T-cell (primary cell): Measurements from ENCODE around the gene HDGFL2. TPM values are rescaled to one million over a fixed set of nuclear protein-coding genes. Genes with fewer than 3 reads are reported as not detected.

Source experiments
- ATAC-seq, 4 experiments: fragments of 200-7000 bp in 3 of 4; fragments of 150-1000 bp in 1 of 4; cut with Tn5 transposase; replicated peaks in 1 of 4; 1 replicate in 3 of 4; 2 replicates in 1 of 4; pipeline ENCODE4 v1.10.0; 2021; ENCODE audit warnings: moderate library complexity in 3 of 4, mild to moderate bottlenecking in 2 of 4, moderate number of reproducible peaks in 1 of 4
- CTCF ChIA-PET, 2 donors: fragments of 300-600 bp; sonication (Branson Sonifier 250); formaldehyde crosslinking; loops; one replicate each; lab custom pipeline; 2022; ENCODE audit warnings: antibody characterized with exemption in 2 of 2; lab: Charles Lee
- POLR2A ChIA-PET, 2 donors: fragments of 300-600 bp; sonication (Branson Sonifier 250); formaldehyde crosslinking; loops; one replicate each; lab custom pipeline; 2022; ENCODE audit warnings: antibody characterized with exemption in 2 of 2; lab: Charles Lee
- DNase-seq, 35 experiments: peaks; one replicate each; pipeline versions ENCODE4 v3.0.0 to v3.0.0-alpha.2; 2013 to 2023
- H3K27ac ChIP-seq: one replicate; pipeline ENCODE4 v1.5.1; 2013; ENCODE audit warnings: low read length
- H3K27me3 ChIP-seq, 2 experiments: replicated peaks in 1 of 2; 1 replicate in 1 of 2; 2 replicates in 1 of 2; pipeline versions ENCODE4 v1.6.1 to v1.7.0; 2013; ENCODE audit warnings: low read length in 1 of 2, mixed read lengths in 1 of 2; ENCODE audit not compliant: control insufficient read depth in 2 of 2, insufficient read depth in 2 of 2; ENCODE audit errors: extremely low read depth in 1 of 2
- H3K36me3 ChIP-seq, 2 donors: 1 replicate in 1 of 2; 2 replicates in 1 of 2; pipeline versions ENCODE4 v1.6.1 to v1.7.0; 2013; ENCODE audit warnings: low read length in 1 of 2; ENCODE audit not compliant: control insufficient read depth in 2 of 2, insufficient read depth in 1 of 2; ENCODE audit errors: extremely low read depth in 1 of 2
- H3K4me1 ChIP-seq, 2 experiments: 1 replicate in 1 of 2; 2 replicates in 1 of 2; pipeline versions ENCODE4 v1.6.1 to v1.7.0; 2013; ENCODE audit warnings: low read length in 2 of 2, mixed read lengths in 1 of 2; ENCODE audit not compliant: insufficient read depth in 2 of 2, control insufficient read depth in 1 of 2; ENCODE audit errors: extremely low read depth in 1 of 2
- H3K4me3 ChIP-seq, 2 donors: 1 replicate in 1 of 2; 2 replicates in 1 of 2; pipeline versions ENCODE4 v1.5.1 to v1.7.0; 2013; ENCODE audit warnings: mild to moderate bottlenecking in 2 of 2, low read length in 1 of 2, moderate library complexity in 1 of 2; ENCODE audit not compliant: control insufficient read depth in 1 of 2; ENCODE audit errors: extremely low read depth in 1 of 2
- H3K9me3 ChIP-seq: 2 replicates; pipeline ENCODE4 v1.7.0; 2013
- H3K27ac Mint-ChIP-seq, 2 donors: one replicate each; pipeline ENCODE4 v1.8.0; 2020 to 2021; ENCODE audit warnings: mild to moderate bottlenecking in 2 of 2, mixed read lengths in 2 of 2
- H3K27me3 Mint-ChIP-seq, 2 donors: one replicate each; pipeline ENCODE4 v1.8.0; 2021 to 2022; ENCODE audit warnings: mixed read lengths in 2 of 2
- H3K36me3 Mint-ChIP-seq: one replicate; pipeline ENCODE4 v1.8.0; 2021; ENCODE audit warnings: mixed read lengths
- H3K4me1 Mint-ChIP-seq, 3 donors: one replicate each; pipeline ENCODE4 v1.8.0; 2020 to 2022; ENCODE audit warnings: mixed read lengths in 3 of 3, mild to moderate bottlenecking in 1 of 3
- H3K4me3 Mint-ChIP-seq, 3 donors: one replicate each; pipeline ENCODE4 v1.8.0; 2020 to 2022; ENCODE audit warnings: mild to moderate bottlenecking in 3 of 3, mixed read lengths in 3 of 3, moderate library complexity in 3 of 3
- H3K9me3 Mint-ChIP-seq, 3 donors: one replicate each; pipeline ENCODE4 v1.8.0; 2020 to 2022; ENCODE audit warnings: mixed read lengths in 3 of 3
- WGBS: methylation state at CpG from one replicate; pipeline ENCODE4 v1.1.5; 2013; ENCODE audit warnings: missing lambda C conversion rate; ENCODE audit not compliant: insufficient coverage; 5-methylcytosine and 5-hydroxymethylcytosine counted together
- total RNA-seq, 35 experiments: library from RNA in 6 of 35; stranded (reverse) in 6 of 35; fragments of 120-200 nt in 1 of 35; gene quantifications; one replicate each; pipeline versions ENCODE4 v1.2.1 to v1.2.4 and lab custom pipeline; 2013 to 2026

HDGFL2 gene
- total RNA-seq, 5 donors from 2014 or later (not counting 1 experiment from before 2014, with no cell fraction given) = 24.9 to 41.8 (median 39.4) TPM

GRCh38 chr19:4444765-4445741 is 27.0 kb upstream of the HDGFL2 start:
- no peaks in the 10 kb centered on the region for H3K9me3 ChIP-seq
- no peak overlapping the region for H3K4me3 Mint-ChIP-seq
- H3K27ac ChIP-seq = no peak overlapping the region
- ChIA-PET CTCF (no interaction called here), POLR2A (no interaction called here)
- WGBS = 90% methylated on average over 29 of the region's 36 CpGs
- H3K27me3 Mint-ChIP-seq = no peaks in the 10 kb centered on the region
- ATAC-seq (no peak), DNase-seq (no peak)
- no peak overlapping the region for H3K4me3 ChIP-seq
- H3K27ac Mint-ChIP-seq = no peak overlapping the region
- peaks cover 0 to 6% (median 2%) of the 10 kb centered on the region in 3 donors for H3K4me1 Mint-ChIP-seq
- peaks cover 29 to 54% of the 10 kb centered on the region in 2 donors for H3K36me3 ChIP-seq
- no peaks in the 10 kb centered on the region for H3K9me3 Mint-ChIP-seq
- no peaks in the 10 kb centered on the region for H3K4me1 ChIP-seq
- no peaks in the 10 kb centered on the region for H3K27me3 ChIP-seq
- H3K36me3 Mint-ChIP-seq = peaks cover 14% of the 10 kb centered on the region

DNA sequence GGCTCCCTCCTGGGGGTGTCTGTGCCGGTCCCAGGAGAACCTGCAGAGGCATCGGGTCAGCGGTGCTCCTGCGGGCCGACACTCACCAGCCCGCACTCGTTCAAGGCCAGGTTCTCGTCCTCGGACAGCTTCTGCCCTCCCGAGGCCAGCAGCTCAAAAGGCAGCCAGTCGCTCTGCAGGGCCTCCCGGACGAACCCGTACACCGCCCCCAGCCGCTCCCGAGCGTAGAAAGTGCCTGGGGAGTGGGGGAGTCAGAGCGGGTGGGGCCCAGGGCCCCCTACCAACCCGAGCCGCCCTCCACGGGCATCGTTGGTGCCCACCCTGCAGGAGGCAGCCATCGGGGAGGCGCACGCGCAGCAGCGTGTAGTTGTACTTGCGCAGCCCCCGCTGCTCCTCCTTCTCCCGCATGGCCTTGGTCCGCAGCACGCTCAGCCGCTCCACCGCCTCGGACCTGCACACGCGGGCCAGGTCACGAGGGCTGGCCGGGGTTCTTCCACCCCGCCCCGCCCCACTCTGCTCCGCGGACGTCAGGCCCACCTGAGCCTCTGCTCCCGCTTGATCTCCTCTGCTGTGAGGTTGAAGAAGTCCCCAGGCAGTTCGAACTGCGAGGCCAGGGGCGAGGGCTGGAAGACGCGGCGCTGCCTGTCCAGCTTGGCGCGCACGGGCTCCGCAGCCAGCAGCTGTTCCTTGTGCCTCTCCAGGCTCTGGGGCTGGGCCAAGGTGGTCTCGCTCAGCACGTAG is 26.0 kb upstream of the HDGFL2 start:
- 97% methylated on average over 53 of the region's 58 CpGs for WGBS
- Histone ChIP-seq H3K4me3 (no peak overlapping the region), H3K36me3 (peaks cover 29 to 55% of the 10 kb centered on the region in 2 donors), H3K4me1 (no peaks in the 10 kb centered on the region), H3K9me3 (no peaks in the 10 kb centered on the region), H3K27ac (no peak overlapping the region), H3K27me3 (no peaks in the 10 kb centered on the region)
- ATAC-seq (no peak), DNase-seq (no peak)
- Mint-ChIP-seq H3K36me3 (peaks cover 18% of the 10 kb centered on the region), H3K27me3 (no peaks in the 10 kb centered on the region), H3K4me3 (no peak overlapping the region), H3K4me1 (peaks cover 0 to 6% (median 2%) of the 10 kb centered on the region in 3 donors), H3K27ac (no peak overlapping the region), H3K9me3 (no peaks in the 10 kb centered on the region)
- ChIA-PET CTCF (no interaction called here), POLR2A (no interaction called here)

GRCh38 chr19:4446704-4447200 is 25.3 kb upstream of the HDGFL2 start:
- WGBS = 84% methylated on average over 12 of the region's 15 CpGs
- Mint-ChIP-seq H3K27ac (no peak overlapping the region), H3K4me1 (peaks cover 0 to 6% (median 2%) of the 10 kb centered on the region in 3 donors), H3K4me3 (no peak overlapping the region), H3K9me3 (no peaks in the 10 kb centered on the region), H3K27me3 (no peaks in the 10 kb centered on the region), H3K36me3 (peaks cover 18% of the 10 kb centered on the region)
- CTCF ChIA-PET = no interaction called here
- DNase-seq (no peak), ATAC-seq (no peak)
- H3K36me3 ChIP-seq = peaks cover 29 to 56% of the 10 kb centered on the region in 2 donors
- no peaks in the 10 kb centered on the region for H3K9me3 ChIP-seq
- H3K27me3 ChIP-seq = no peaks in the 10 kb centered on the region
- POLR2A ChIA-PET = no interaction called here
- H3K27ac ChIP-seq = no peak overlapping the region
- no peak overlapping the region for H3K4me3 ChIP-seq
- H3K4me1 ChIP-seq = no peaks in the 10 kb centered on the region

DNA sequence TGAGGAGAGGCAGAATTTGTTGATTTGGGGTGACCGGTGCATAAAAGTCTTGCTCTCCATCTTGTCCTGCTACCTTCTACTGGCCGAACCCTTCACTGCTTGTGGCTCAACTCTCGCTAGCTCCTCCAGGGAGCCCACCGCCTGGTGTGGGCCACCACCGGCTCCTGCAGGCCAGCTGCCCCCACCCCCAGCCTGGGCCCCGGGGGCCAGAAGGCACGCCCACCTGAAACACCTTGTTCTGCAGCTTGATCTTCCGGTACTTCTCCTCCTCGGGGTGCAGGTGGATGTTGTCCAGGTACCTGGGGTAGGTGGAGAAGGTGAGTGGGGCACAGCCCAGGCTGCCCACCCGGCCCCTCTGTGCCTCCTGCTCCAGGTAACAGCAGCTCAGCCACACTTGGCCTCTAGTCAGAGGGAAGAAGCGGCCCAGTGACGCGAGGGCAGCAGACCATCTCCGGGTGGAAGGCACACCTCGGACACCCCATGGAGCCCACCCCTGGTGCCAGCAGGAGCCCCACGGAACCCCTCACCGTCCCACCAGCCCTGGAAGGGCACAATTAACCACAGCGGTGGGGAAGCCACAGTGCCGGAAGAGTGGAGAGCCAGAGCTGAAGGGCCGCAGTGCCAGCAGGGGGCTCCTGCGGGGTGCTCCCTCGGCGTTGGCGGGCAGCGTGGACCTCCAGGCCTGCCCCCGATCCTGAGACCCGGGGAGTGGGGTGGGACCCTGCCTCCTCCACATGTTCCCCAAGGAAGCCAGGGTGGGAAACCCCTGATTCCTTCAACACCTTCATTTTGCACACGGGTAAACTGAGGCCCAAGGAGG is 24.6 kb upstream of the HDGFL2 start:
- H3K4me1 Mint-ChIP-seq = peaks cover 0 to under 1% (median 0%) of the 10 kb centered on the region in 3 donors
- Histone ChIP-seq H3K27ac (no peak overlapping the region), H3K9me3 (no peaks in the 10 kb centered on the region), H3K27me3 (no peaks in the 10 kb centered on the region), H3K36me3 (peaks cover 29 to 60% of the 10 kb centered on the region in 2 donors), H3K4me1 (no peaks in the 10 kb centered on the region), H3K4me3 (no peak overlapping the region)
- ChIA-PET POLR2A (no interaction called here), CTCF (no interaction called here)
- H3K27ac Mint-ChIP-seq = no peak overlapping the region
- peaks cover 18% of the 10 kb centered on the region for H3K36me3 Mint-ChIP-seq
- ATAC-seq (no peak), DNase-seq (no peak)
- no peak overlapping the region for H3K4me3 Mint-ChIP-seq
- no peaks in the 10 kb centered on the region for H3K27me3 Mint-ChIP-seq
- WGBS = 95% methylated on average over 20 of the region's 28 CpGs
- H3K9me3 Mint-ChIP-seq = no peaks in the 10 kb centered on the region

DNA sequence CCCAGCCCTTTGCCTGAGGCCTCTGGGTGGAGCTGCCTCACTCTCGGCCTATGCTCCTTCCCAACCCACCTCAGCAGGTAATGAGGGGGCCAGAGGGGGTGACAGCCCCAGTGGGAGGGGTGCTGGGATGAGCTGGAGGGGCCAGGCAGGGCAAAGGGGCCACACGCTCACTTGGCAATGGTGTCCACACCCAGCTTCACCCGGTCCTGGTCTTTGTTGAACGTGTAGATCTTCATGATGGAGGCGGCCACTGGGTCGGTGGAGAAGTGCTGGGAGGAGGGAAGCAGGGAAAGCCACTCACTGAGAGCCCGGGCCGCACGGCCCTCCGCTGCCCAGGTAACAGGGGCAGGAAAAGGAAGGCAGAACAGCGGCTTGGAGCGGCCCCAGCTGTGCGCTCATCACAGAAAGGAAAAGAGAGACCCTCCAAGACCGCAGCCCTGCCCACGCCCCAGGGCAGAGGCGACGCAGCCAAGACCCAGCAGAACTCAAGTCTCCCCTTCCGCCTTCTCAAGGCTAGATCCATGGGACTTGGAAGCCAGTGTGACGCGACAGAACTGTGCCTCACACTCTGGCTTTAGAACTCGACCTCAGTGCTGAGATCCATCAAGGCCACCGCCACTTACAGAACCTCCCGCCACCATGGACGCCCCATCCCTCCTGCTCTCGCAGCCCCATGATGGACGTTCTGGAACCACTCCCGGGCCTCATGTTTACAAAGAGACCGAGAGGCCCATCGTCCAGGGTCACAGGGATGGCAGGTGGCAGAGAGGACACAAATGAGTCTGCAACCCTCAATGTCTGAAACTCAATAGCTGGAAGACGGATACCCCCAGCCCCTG is 23.7 kb upstream of the HDGFL2 start:
- POLR2A ChIA-PET = no interaction called here
- Histone ChIP-seq H3K36me3 (peaks cover 30 to 69% of the 10 kb centered on the region in 2 donors), H3K27me3 (no peaks in the 10 kb centered on the region), H3K27ac (no peak overlapping the region), H3K4me3 (no peak overlapping the region), H3K4me1 (no peaks in the 10 kb centered on the region), H3K9me3 (no peaks in the 10 kb centered on the region)
- ATAC-seq (no peak), DNase-seq (no peak)
- H3K4me3 Mint-ChIP-seq = no peak overlapping the region
- no peaks in the 10 kb centered on the region for H3K9me3 Mint-ChIP-seq
- peaks cover 18% of the 10 kb centered on the region for H3K36me3 Mint-ChIP-seq
- no peaks in the 10 kb centered on the region for H3K27me3 Mint-ChIP-seq
- H3K27ac Mint-ChIP-seq = no peak overlapping the region
- 92% methylated on average over 24 of the region's 30 CpGs for WGBS
- CTCF ChIA-PET = no interaction called here
- no peaks in the 10 kb centered on the region for H3K4me1 Mint-ChIP-seq
